ENCODE data around the gene ARHGEF38. TPM values are rescaled to one million over a fixed set of nuclear protein-coding genes. Genes with fewer than 3 reads are reported as not detected.

The ARHGEF38 gene, protein sequence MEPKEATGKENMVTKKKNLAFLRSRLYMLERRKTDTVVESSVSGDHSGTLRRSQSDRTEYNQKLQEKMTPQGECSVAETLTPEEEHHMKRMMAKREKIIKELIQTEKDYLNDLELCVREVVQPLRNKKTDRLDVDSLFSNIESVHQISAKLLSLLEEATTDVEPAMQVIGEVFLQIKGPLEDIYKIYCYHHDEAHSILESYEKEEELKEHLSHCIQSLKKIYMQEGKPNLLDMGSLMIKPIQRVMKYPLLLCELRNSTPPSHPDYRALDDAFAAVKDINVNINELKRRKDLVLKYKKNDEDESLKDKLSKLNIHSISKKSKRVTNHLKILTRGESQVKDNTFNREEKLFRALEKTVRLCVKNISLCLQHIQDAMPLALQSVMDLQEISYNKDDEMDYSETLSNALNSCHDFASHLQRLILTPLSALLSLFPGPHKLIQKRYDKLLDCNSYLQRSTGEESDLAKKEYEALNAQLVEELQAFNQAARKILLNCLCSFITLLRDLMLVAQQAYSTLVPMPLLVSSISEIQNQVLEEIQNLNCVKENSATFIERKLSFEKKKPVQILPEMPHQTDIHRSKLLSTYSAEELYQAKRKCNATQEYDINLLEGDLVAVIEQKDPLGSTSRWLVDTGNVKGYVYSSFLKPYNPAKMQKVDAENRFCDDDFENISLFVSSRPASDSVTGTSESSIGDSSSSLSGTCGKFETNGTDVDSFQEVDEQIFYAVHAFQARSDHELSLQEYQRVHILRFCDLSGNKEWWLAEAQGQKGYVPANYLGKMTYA
- total RNA-seq = not detected

DNA sequence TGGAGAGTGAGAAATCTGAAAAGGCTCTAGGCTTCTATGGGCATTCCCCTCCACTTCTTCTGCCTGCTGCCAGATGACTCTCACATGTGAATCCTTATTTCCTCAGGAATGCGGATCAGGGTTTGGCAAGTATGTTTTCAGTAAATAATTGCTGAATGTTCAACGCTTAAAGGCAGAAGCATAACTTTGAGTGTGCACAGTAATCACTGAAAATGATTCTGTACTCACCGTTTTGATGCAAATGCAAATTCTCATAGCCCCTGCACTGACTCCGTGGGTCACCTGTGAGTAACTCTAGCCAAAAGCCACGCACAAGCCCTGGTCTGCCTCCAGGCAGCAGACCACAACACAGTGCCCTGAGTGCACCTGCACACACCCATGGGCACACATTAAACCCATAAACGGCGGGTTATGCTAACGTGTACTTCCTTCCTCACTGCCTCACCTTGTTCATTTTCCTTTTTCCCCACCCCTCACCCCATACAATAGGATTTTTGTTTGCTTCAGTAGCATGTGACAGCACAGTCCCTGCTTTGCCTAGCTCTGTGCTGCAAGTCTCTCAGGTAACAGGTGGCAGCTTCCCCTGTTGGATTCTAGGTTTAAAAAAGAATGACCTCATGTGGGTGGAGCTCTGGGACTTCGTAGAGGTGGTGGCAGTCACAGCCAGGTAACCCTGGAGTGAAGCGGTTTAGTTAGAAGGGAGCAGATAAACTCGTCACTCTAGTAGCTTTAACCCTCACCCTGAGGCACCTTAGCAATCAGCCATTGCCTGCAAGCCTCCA lies at the start of gene ARHGEF38:
TSS of gene ARHGEF38 (plus strand) at position 656 of the 782 bp plus-strand sequence. CDS start 146 bp downstream, outside the sequence.
- DNase-seq = no peak
- ATAC-seq = peak in 1 of 2 donors; percentile 21
- H3K4me1 Mint-ChIP-seq (ENCODE audit: low read depth) = no peaks in the 10 kb centered on the region
- no peaks in the 10 kb centered on the region for H3K9me3 Mint-ChIP-seq
- no peak within 1 kb of the TSS for H3K4me3 Mint-ChIP-seq
- H3K27me3 Mint-ChIP-seq (ENCODE audit: low read depth) = no peaks in the 10 kb centered on the region
- H3K36me3 Mint-ChIP-seq (ENCODE audit: insufficient read depth) = no peaks in the 10 kb centered on the region

DNA sequence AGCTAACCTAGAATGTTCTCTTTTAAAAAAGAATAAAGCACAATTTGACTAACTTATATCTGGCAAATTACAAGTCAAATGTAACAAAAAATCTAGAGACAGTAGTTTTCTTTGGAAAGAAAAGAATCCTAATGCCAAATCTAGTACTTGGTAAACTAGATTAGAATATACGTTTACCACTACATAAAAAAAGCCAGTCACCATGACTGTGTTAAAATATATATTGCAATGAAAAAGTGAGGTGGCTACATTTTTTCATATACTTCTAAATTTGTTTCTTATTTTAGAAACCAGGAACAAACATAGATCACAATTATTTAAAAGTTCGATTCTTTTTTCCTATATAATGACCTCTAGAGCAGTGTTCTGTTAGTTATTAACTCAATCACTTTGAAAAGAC lies 48.9 kb upstream of the ARHGEF38 start:
- H3K27me3 Mint-ChIP-seq (ENCODE audit: low read depth) = peaks cover 4% of the 10 kb centered on the region
- ATAC-seq (no peak), DNase-seq (no peak)
- no peaks in the 10 kb centered on the region for H3K9me3 Mint-ChIP-seq
- H3K4me1 Mint-ChIP-seq (ENCODE audit: low read depth) = no peaks in the 10 kb centered on the region
- H3K36me3 Mint-ChIP-seq (ENCODE audit: insufficient read depth) = no peaks in the 10 kb centered on the region
- no peak overlapping the region for H3K4me3 Mint-ChIP-seq

DNA sequence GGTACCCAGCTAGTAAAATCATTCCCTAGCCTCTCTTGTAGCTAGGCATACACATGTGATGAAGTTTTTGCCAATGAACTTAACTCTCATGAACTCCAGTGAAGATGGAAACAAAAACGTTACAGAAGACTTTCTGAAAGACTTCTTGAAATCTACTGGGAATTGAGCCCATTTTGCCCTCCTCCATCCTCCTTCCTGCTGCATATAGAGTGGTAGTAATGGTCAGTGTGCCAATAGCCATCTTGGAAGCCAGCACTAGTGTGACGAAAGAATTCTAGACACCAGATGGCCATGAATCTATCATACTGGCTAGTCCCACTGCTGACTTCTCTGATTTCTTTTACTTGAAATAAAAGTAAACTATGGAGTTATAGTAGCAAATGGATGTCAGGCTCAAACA lies 47.7 kb upstream of the ARHGEF38 start:
- H3K9me3 Mint-ChIP-seq = no peaks in the 10 kb centered on the region
- DNase-seq (no peak), ATAC-seq (no peak)
- no peak overlapping the region for H3K4me3 Mint-ChIP-seq
- no peaks in the 10 kb centered on the region for H3K36me3 Mint-ChIP-seq (ENCODE audit: insufficient read depth)
- H3K27me3 Mint-ChIP-seq (ENCODE audit: low read depth) = peaks cover 4% of the 10 kb centered on the region
- no peaks in the 10 kb centered on the region for H3K4me1 Mint-ChIP-seq (ENCODE audit: low read depth)

DNA sequence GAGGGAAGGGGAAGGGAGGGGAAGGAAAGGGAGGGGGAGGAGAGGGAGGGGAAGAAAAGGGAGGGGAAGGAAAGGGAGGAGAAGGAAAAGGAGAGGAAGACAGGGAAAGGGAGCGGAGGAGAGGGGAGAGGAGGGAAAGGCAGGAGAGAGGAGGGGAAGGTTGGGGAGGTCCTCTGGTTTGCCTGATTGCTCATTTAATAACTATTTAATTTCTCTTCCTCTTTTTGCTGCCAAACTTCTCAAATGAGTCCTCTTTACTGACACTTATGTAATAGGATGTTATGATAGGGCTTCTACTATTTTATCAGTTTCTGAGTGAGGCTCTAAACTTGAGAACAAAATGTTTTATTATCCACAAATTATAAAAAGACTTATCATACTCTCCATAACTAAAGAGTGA lies 43.1 kb upstream of the ARHGEF38 start:
- H3K9me3 Mint-ChIP-seq = peaks cover 5% of the 10 kb centered on the region
- peaks cover 13% of the 10 kb centered on the region for H3K27me3 Mint-ChIP-seq (ENCODE audit: low read depth)
- no peaks in the 10 kb centered on the region for H3K4me1 Mint-ChIP-seq (ENCODE audit: low read depth)
- H3K4me3 Mint-ChIP-seq = no peak overlapping the region
- no peak for DNase-seq
- H3K36me3 Mint-ChIP-seq (ENCODE audit: insufficient read depth) = no peaks in the 10 kb centered on the region
- ATAC-seq = no peak

DNA sequence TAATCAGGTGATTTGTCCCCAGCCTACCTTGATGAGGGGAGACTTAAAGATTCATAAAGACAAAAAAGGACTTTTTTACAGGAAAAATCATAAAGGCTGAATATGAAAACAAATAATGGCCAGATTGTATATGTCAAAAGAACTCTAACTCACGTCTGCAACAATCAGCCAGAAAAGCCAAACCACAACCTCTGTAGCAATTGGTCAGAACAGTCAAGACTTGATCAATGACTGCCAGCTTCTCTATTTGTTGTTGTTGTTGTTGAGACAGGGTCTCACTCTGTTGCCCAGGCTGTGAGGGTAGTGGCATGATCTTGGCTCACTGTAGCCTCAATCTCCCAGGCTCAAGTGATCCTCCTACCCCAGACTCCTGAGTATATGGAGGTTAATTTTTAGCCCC lies 42.7 kb upstream of the ARHGEF38 start:
- Mint-ChIP-seq H3K4me1 (ENCODE audit: low read depth) (no peaks in the 10 kb centered on the region), H3K4me3 (no peak overlapping the region), H3K36me3 (ENCODE audit: insufficient read depth) (no peaks in the 10 kb centered on the region), H3K9me3 (peaks cover 5% of the 10 kb centered on the region), H3K27me3 (ENCODE audit: low read depth) (peaks cover 14% of the 10 kb centered on the region)
- ATAC-seq (no peak), DNase-seq (no peak)

DNA sequence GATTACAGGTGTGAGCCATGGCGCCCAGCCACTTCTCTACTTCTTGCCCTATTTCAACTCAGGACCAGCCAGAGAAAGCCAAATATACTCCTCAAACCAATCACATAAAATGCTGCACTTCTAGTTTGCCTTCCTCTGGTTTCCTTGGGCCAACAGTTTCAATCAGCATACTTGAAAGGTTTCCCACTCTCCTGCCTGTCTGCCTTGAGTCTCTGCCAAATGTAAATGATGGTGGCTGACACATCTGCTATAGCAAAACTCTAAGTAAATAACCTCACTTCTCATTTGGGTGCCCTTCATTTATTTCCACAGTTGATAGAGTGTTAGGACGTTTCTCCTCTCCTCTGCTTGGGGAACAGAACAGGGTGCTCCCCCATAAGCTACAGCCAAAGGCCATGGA lies 42.2 kb upstream of the ARHGEF38 start:
- ATAC-seq = no peak
- H3K36me3 Mint-ChIP-seq (ENCODE audit: insufficient read depth) = no peaks in the 10 kb centered on the region
- peaks cover 9% of the 10 kb centered on the region for H3K9me3 Mint-ChIP-seq
- no peaks in the 10 kb centered on the region for H3K4me1 Mint-ChIP-seq (ENCODE audit: low read depth)
- no peak for DNase-seq
- peaks cover 14% of the 10 kb centered on the region for H3K27me3 Mint-ChIP-seq (ENCODE audit: low read depth)
- H3K4me3 Mint-ChIP-seq = no peak overlapping the region

DNA sequence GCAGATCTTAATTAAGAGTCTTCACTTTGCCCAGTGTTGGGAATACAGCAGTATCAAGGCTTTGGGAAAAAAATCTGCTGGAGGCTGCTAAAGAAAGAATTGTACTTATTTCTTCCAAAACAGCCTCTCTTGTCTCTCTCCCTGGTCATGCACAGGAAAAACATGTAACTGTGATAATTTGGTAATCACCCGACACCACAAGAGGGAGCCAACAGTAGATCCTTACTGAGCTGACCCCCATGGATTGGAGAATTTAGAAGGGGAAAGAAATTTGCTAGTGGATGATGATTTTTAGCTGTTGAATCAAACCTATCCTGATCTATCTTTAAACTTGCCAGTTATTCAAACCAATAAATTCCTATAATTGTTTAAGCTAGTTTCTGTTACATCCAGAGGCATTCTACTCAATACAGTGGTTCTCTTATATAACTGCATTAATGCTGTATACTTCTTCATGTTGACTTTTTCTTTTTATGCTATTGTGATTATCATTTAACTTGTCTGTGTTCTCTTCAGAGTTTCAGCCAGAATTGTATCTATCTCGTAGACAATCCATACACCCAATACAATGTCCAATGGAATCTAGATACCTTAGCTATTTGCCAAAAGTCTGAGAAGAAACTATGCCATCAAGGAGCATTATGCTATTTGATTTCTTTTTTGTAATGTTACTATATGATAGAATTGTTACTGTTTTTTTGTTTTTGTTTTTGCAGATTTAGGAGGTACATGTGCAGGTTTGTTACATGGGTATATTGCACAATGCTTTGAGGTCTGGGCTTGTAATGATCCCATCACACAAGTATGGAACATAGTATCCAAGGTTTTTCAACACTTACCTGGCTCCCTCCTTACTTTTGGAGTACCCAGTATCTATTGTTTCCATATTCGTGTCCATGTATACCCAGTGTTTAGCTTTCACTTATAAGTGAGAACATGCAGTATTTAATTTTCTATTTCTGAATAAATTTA lies 31.3 kb upstream of the ARHGEF38 start:
- no peaks in the 10 kb centered on the region for H3K4me1 Mint-ChIP-seq (ENCODE audit: low read depth)
- peaks cover 10% of the 10 kb centered on the region for H3K27me3 Mint-ChIP-seq (ENCODE audit: low read depth)
- no peaks in the 10 kb centered on the region for H3K36me3 Mint-ChIP-seq (ENCODE audit: insufficient read depth)
- no peaks in the 10 kb centered on the region for H3K9me3 Mint-ChIP-seq
- no peak for DNase-seq
- H3K4me3 Mint-ChIP-seq = no peak overlapping the region
- ATAC-seq = no peak

DNA sequence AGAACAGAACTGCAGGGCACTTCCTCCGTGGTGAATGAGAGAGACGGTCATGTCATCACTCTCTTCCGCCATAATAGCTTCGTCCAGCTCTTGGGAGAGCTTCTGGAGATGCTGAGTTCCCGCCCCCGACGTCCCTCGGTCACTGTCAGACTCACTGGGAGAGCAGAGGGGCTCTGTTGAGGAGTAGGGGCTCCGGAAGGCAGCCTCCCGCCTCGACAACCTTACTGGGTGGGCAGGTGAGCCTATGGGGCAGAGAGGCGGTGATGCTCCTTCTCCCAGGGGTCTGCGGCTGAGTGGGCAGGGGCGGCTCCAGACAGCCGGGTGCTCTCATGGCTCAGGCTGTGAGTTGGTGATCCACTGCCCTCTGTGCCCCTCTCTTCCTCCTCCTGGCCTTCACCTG lies 25.8 kb upstream of the ARHGEF38 start:
- DNase-seq (no peak), ATAC-seq (no peak)
- no peaks in the 10 kb centered on the region for H3K9me3 Mint-ChIP-seq
- H3K4me1 Mint-ChIP-seq (ENCODE audit: low read depth) = no peaks in the 10 kb centered on the region
- no peaks in the 10 kb centered on the region for H3K36me3 Mint-ChIP-seq (ENCODE audit: insufficient read depth)
- peaks cover 13% of the 10 kb centered on the region for H3K27me3 Mint-ChIP-seq (ENCODE audit: low read depth)
- H3K4me3 Mint-ChIP-seq = no peak overlapping the region

DNA sequence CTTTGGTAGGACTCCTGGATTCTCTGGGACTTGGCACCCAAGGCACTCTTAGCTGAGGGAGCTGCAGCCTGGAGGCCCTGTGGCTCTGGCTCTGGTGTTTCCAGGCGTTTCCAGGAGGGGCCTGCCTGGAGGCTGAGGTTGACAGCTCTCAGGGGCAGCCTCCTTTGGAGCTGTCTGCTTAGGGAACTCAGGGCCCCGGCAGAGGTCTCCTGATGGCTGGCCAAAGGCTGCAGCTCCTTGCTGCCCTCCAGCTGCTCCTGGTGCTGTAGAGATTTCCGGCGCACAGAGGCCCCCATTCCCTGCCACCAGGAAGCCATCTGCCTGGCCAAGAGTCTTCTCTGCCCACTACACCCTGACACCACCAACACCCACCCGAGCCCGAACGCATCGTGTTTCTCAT lies 25.3 kb upstream of the ARHGEF38 start:
- no peak overlapping the region for H3K4me3 Mint-ChIP-seq
- H3K36me3 Mint-ChIP-seq (ENCODE audit: insufficient read depth) = no peaks in the 10 kb centered on the region
- DNase-seq = no peak
- H3K9me3 Mint-ChIP-seq = no peaks in the 10 kb centered on the region
- no peaks in the 10 kb centered on the region for H3K4me1 Mint-ChIP-seq (ENCODE audit: low read depth)
- H3K27me3 Mint-ChIP-seq (ENCODE audit: low read depth) = peaks cover 13% of the 10 kb centered on the region
- no peak for ATAC-seq

DNA sequence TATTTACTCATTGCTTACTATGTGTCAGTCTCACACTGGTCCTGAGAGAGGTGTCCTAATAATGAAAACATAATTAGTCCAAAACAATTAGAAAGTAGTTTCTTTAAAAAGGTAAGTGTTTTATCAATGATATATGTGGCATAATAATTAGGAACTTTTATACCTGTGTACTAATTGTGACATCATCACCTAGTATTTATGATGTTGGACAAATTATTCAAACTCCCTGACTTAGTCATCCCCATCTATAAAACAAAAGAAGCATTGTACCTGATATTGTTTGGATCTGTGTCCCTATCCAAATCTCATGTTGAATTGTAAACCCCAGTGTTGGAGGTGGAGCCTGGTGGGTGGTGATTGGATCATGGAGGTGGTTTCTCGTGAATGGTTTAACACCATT lies 15.8 kb upstream of the ARHGEF38 start:
- Mint-ChIP-seq H3K9me3 (no peaks in the 10 kb centered on the region), H3K27me3 (ENCODE audit: low read depth) (peaks cover 13% of the 10 kb centered on the region), H3K4me3 (no peak overlapping the region), H3K36me3 (ENCODE audit: insufficient read depth) (no peaks in the 10 kb centered on the region), H3K4me1 (ENCODE audit: low read depth) (peaks cover 2% of the 10 kb centered on the region)
- ATAC-seq (no peak), DNase-seq (no peak)

DNA sequence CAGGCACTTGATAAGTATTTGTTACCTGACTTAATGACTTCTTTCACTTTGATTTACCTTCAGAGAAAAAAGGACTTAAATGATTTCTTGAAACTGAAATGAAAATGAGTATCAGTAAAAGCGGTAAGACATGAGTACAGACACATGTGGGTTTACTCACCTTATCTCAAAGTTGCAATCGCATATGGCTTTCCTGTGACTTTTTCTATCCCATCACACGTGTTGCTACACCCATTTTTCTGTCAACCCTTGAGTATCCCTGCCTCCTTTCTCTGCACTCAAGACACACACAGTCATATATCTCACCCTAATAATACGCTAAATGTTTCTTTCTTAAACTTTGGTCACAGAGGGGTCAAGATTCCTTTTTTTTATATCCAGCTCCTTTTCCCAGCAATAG lies 11.0 kb upstream of the ARHGEF38 start:
- Mint-ChIP-seq H3K4me3 (no peak overlapping the region), H3K4me1 (ENCODE audit: low read depth) (peaks cover 2% of the 10 kb centered on the region), H3K9me3 (no peaks in the 10 kb centered on the region), H3K36me3 (ENCODE audit: insufficient read depth) (no peaks in the 10 kb centered on the region), H3K27me3 (ENCODE audit: low read depth) (peaks cover 14% of the 10 kb centered on the region)
- ATAC-seq = no peak
- no peak for DNase-seq

DNA sequence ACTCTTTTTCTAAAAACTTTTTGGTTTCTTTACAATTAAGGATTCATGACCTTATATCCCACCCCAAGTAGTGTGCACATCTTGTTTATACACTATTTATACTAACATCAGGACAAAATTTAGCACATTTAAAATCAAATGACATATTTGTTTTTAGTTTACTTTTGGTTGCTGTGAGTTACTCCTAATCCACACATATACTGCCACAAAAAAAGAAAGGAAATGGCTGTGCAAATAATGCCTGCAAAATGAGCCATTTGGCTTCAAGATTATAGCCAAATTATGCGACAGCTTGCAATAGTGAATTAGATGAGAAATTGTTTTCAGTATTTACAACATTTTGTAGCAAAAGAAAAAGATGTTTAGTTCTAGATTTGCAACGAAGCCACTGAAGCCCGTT lies 10.4 kb upstream of the ARHGEF38 start:
- no peak for ATAC-seq
- Mint-ChIP-seq H3K4me1 (ENCODE audit: low read depth) (peaks cover 2% of the 10 kb centered on the region), H3K27me3 (ENCODE audit: low read depth) (peaks cover 10% of the 10 kb centered on the region), H3K4me3 (no peak overlapping the region), H3K9me3 (no peaks in the 10 kb centered on the region), H3K36me3 (ENCODE audit: insufficient read depth) (no peaks in the 10 kb centered on the region)
- no peak for DNase-seq

DNA sequence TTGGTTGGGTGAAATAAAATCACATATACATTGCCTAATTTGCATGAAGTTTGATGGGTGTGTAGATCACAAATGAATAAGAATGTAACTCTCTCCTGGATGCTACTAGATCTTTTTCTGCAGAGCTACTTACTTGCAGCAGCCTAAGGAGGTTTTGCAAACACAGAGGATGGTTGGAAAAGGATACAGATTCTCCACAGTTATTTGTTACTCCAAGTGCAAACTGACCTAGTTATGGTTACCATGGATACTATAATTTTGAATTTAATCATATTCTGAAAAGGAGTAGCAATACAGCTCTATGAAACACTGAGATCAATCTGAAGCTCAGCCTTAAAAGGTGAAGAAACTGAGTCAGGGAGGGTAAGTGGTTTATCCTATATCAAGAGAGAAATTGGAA lies 9.1 kb upstream of the ARHGEF38 start:
- no peak for ATAC-seq
- no peak overlapping the region for H3K4me3 Mint-ChIP-seq

More for the DNA sequence above, 9.1 kb upstream of the ARHGEF38 start:
- H3K4me1 Mint-ChIP-seq (ENCODE audit: low read depth) = peaks cover 2% of the 10 kb centered on the region
- no peaks in the 10 kb centered on the region for H3K9me3 Mint-ChIP-seq
- H3K27me3 Mint-ChIP-seq (ENCODE audit: low read depth) = peaks cover 10% of the 10 kb centered on the region
- H3K36me3 Mint-ChIP-seq (ENCODE audit: insufficient read depth) = no peaks in the 10 kb centered on the region
- DNase-seq = no peak
